Eye (tissue), 1 donor: Measurements from ENCODE around the gene NHLRC2.

ENCODE experiments used
- DNase-seq: peaks from one replicate; pipeline ENCODE4 v3.0.0-alpha.2; 2015

NHLRC2 gene

DNA sequence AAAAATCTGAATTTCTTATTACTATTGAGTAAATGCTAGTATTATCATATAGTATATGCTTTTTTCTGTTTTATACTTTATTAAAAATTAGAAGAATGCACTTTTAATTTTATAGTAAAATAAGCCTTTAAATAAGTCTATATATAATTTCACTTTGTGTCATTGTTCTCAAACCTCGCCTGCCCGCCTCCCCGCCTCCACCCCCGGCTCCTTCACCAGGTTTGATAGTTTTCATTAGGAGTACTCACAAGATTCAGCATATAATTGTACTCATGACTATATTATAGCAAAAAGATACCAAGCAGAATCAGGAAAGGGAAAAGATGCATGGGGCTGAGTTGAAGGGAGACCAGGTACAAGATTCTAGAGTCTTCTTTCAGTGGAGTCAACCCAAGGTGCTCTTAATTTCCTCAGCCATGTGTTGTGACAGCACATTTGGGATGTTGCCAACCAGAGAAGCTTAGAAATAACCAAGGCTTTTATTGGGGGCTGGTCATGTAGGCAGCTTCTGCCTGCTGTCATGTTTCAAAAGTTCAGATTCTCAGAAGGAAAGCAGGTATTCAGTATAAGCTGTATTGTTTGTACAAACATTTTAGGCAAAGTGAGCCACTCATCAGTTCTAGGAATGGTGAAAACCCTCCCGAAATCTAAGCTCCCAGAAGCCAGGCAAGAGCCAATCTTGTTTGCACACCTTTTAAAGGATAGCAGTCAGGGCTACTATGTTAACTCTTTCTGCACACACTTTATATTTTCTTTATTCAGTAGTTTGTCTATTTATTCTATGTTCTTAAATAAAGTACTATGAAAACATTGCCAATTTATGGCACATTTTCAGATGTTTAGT is 12.3 kb downstream of the NHLRC2 start:
- no peak for DNase-seq

DNA sequence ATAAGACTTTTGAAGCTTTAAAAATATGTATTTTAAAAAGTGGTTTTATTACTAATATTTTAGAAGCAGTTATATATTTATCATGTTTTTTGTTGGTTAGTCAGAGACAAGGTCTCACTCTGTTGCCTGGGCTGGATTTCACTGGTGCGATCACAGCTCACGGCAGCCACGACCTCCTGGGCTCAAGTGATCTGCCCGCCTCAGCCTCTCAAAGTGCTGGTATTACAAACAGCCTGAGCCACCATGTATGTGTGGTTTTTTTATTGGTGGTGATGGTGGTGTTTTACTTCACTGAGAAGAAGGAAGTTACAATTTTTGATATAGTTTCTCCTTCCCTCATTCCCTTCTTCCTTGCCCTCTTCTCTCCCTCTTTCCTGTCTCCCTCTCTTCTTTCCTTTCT is 13.4 kb downstream of the NHLRC2 start:
- no peak for DNase-seq

DNA sequence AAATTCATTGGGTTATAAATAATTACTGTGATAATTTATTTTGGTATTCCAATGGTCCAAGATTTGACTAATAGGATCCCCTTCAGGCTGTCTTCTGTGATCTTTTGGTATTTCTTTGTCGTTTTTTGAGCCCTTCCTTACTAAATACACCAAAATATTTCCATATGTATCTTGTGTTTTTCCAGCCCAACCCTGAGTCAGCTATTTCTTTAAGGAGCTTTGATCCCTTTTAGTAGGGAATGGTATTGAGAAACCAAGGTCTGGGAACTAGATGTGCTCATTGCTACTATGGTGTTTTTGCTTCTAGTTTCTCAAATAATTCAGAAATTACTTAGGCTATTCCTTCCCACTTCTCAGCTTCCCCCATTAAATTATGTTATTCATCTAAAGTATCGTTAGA is 15.3 kb downstream of the NHLRC2 start:
- no peak for DNase-seq

DNA sequence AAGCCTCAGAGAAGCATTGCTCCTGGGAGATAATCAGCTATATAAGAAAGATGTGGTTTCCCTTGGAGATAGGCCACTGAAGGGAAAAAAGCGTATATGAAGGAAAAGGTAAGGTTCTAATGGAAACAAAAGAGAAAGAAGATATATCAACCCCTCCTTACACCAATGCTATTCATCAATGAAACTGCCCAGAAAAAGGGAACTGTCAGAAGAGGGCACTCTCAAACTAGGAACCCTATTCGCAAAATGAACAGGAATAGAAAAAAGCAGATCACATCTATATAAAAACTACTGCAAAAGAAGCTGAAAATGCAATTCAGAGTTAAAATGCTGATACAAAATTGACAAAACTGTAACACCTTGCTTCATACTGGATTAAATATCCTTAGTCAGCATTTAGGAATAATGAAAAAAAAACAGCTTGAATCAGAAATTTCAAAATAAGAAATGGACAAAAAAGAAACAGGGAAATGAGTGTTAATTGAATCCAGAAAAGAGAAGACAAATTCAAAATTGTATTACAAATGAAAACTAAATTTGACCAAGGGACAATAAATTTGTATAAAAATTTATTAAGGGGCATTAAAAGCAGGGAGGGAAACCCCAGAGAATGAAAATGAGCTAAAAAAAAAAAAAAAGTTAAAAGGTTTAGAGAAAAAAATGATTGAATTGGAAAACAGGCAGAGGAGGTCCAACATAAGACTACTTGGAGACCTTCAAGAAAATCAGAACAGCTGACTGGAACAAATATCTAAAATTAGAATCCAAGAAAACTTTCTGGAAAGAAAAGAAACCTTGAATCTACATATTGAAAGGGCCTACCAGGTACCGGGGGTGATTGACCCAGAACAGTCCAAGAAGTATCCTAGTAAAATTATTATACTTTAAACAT is 17.9 kb downstream of the NHLRC2 start:
- DNase-seq = no peak

DNA sequence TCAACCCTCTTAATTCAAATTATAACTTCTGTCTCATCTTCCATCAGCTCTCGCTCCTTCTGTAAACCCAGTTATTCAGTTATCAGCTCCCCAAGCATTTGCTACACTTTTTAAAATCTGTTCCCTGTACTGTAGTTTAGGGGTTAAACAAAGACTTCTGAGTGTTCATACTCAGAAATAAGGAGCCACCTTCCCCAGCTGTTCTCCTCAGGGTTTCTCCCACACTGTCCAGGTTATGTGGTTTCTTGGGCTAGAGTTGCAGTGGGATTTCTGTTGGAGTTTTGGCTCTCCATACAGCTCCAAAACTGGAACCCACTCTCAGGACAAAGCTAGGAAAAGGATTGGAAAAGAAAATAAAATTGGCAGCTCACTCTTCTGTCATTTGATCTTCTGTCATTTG is 20.8 kb downstream of the NHLRC2 start:
- no peak for DNase-seq

DNA sequence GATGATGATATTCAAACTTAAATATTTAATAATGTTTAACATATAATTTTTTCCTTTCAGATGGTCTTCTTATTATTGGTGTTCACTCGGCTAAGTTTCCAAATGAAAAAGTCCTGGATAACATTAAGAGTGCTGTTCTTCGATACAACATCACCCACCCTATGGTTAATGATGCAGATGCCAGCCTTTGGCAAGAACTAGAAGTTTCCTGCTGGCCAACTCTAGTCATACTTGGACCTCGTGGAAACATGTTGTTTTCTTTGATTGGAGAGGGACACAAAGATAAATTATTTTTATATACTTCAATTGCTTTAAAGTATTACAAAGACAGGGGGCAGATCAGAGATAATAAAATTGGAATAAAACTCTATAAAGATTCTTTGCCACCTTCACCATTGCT is 22.0 kb downstream of the NHLRC2 start:
- no peak for DNase-seq

DNA sequence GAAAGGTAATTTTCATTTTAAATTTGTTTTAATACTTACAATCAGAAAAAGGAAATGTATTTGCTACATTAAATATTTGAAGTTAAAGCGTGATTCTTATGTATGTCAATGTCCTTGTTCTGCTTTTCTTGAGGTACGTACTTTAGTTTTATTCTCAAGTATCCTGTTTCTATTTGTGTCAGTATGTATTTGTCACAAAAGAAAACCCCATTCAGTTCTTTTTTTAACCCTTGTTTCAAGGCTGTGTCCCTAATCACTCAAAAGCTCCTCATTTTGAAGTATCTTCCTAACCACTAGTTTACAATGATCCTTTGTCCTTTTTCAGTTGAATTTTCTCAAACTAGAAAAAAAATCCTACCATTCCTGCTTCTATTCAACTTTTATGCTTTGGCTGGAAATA is 25.2 kb downstream of the NHLRC2 start:
- DNase-seq = no peak

DNA sequence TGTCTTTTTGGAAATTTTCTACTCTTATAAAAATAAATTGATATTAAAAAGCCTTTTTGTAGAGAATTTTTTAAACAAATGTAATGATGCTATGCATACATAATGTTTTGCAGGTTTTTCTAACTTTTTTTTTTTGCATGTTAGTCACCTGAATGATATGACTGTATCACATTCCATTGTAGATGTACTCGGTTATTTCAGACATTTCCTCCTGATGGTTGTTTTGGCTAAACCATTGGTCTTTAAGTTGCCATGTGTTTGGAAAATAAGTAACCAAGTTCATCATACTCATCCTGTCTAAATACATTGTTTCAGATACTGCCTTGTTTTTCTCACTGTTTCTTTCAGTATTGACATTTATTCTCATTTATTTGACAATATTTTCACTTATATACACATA is 25.8 kb downstream of the NHLRC2 start:
- no peak for DNase-seq

DNA sequence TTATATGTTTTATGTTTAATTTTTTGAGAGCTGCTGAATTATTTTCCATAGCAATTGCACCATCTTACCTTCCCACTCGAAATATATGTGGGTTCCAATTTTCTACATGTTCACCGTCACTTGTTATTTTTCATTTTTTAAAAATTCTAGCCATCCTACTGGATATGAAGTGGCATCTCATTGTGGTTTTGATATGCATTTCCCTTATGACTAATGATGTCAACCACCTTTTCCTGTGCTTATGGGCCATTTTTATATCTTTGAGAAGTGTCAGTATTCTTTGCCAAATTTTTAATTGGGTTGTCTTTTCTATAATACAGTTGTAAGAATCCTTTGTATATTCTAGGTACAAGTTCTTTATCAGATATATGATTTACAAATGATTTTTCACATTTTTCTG is 27.8 kb downstream of the NHLRC2 start:
- no peak for DNase-seq

DNA sequence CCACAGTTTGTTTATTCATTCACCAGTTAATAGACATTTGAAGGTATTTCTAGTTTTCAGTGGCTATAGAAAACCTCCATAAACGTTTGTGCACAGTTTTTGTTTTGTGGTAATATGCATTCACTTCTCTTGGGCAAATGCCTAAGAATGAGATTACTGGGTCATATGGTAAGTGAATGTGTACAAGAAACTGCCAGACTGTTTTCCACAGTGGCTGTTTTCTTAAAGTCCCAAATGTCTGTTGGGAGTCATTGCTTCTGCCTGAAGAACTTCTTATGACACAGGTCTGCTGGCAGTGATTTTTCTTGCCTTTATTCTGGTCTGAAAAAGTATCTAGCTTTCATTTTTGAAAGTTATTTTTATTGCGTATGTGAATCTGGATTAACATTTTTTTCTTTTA is 35.5 kb downstream of the NHLRC2 start:
- DNase-seq = no peak

DNA sequence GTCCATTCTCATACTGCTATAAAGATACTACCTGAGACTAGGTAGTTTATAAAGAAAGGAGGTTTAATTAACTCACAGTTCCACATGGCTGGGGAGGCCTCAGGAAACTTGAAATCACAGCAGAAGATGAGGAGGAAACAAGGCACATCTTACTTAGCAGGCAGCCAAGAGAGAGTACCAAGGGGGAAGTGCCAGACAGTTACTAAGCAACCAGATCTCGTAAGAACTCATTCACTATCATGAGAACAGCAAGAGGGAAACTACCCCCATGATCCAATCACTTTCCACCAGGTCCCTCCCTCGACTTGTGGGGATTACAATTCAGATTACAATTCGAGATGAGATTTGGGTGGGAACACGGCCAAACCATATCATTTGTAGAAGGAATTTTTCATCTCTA is 36.3 kb downstream of the NHLRC2 start:
- DNase-seq = no peak

DNA sequence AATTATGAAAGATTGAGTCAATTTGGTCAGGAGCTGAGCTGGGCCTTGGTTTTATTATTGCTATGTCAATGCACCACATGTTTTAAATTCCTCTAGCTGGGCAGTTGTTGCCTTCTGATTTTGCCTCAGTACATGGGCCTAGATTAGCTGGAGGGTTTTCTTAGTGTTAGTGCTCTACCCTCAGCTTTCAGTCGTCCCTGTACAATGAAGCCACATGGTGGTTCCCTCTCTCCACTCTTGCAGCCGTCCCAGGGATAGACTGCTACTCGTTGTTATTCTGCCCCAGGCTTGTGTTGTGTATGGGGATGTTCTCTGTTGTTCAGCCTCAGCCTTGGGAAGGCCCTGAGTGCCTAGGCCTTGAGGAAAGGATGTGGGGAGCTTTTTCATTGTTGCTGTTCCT is 37.0 kb downstream of the NHLRC2 start:
- no peak for DNase-seq

DNA sequence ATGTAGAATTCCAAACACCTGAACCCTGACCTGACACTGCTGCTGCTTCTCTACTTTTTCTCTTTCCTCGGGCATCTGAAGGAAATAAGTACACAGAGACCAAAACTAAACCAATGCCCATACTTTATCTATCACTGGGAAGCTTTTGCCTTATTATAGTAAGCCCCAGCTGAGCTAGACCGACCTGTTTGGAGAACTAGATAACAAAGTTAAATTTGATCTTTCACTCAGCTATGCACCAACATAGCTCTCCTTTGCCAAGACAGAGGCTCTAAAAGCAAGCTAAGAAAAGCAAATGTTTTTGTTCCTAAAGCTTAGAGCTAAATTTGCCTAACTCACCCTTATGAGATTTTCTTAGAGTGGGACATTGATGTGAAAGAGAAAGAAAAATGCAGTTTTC is 39.1 kb downstream of the NHLRC2 start:
- DNase-seq = no peak

DNA sequence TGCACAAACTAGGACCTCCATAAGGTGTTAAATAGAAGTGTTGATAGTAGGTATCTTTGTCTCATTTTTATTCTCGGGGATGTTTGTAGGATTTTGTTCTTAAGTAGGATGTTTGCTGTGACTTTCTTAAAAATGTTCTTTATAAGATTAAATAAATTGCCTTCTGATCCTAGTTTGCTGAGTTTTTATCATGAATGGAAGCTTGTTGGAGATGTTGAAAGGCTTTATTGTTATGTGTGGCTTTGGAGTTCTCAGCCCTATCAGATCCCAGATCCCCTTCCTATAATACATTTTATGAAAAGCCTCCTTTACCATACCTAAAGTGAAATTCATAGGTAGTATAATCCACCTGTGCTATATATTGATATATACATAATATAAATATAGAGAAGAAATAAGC is 40.1 kb downstream of the NHLRC2 start:
- no peak for DNase-seq

DNA sequence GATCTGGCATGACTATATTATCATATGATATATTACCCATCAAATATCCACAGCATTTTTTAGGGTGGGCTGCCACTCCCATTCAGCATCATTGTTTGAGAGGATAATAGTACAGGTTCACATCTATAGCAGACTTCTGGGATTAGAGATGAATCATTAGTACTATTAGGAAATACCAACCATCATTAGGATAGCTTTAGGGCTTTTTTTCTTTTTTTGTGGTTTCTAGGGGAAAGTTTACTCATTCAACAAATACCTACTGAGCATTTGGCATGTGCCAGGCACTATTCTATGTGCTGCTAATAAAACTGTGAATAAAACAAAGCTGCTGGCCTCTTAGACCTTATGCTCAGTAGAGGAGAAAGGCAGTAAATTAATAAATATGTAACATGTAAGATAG is 40.6 kb downstream of the NHLRC2 start:
- DNase-seq = no peak

DNA sequence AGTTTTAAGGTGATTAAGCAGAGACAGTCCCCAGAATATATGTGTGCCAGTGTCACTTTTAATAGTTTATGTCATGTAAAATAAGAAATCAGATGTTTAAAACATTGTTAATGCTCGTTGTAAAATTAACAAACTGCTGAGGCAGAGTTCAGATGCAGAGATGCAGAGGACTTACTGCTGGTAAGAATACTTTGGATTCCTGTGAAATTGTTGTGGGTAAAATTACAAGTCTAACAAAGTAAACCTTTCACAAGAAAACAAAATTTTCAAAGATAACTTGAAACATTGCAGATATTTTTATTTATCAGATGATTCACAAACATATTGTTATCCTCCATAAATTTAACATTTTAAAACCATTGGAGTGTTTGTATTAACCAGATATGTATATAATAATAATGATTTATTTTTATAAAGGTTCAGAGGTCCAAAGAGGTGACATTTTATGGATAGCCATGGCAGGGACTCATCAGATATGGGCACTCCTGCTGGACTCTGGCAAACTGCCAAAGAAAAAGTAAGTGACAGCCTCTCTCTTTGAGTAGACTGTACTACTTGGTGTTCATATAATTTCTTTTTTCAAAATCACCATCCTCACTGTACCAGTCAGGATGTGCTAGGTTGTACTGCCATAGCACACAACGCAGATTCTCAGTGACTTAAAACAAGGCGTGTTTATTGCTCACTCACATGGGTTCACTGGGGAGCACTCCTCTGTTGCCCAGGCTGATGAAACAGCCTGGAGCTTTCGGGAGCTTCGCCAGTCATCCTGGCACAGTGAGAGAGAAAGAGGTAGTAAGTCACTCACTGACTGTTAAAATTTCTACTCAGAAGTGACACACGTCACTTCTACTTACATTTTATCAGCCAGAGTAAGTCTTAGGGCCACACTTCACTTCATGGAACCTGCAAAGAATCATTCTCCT is 43.5 kb downstream of the NHLRC2 start:
- no peak for DNase-seq

DNA sequence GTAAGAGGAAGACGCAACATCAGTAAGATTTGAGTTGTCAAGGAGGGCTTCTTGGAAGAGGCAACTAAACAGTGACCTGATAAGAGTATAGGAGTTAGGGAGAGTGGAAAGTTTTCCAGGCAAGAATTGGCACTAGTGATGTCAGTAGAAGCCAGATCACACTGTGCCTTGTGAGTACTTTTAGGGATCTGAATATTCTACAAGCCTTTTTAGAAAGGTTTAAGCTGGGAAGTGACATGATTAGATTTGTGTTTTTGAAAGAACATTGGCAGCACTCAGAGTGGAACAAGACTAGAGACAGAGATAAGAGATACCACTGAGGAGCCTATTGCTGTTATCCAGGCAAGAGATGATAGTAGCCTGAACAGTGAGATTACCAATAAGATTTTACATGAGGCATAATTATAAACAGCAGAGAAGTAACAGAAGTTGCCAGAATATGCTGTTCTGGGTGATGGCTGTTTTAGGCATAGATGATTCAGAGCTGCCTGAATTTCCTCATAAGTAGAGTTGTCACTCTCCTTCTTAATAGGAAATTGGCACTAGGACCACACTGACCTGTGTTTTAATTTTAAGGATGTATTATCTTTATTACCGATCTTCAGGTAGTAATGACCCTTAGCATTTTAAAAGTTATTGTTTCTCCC is 45.6 kb downstream of the NHLRC2 start:
- no peak for DNase-seq

DNA sequence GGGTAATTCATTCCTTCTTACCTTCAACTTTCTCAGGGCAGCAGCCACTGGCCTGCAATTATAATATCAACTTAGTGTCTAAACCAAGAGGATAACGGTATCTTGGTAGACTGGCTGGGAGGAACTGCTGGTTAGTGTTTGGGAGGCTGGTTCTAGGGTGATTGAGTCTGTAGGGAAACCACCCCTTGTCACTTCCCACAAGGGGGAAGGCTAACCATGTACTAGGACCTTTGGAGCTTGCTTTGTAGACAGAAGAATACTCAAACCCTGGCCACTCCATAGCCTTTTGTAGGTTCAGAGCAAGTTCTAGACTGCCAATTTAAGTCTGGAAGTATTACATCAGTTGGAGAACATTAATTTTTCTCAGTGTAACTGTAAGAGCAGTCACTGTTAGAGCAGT is 51.3 kb downstream of the NHLRC2 start:
- DNase-seq = no peak

DNA sequence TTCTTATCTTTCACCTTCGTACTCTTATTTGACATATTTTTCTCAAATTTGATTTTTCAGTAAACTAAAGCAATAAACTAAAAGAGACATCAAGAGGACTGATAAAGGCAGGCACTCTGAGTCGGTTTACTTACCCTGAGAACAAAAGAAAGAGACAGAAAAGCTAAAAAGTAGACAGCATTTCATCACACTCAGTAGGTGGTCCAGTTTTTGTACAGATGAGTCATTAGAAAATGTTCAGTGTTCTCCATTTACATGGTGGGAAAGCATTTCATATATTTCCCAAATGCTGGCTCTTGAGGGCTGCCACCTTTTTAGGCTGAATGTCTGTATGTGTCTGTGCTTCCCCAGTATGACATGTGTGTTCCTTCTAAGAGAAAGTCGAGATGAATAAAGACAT is 52.7 kb downstream of the NHLRC2 start:
- DNase-seq = no peak

DNA sequence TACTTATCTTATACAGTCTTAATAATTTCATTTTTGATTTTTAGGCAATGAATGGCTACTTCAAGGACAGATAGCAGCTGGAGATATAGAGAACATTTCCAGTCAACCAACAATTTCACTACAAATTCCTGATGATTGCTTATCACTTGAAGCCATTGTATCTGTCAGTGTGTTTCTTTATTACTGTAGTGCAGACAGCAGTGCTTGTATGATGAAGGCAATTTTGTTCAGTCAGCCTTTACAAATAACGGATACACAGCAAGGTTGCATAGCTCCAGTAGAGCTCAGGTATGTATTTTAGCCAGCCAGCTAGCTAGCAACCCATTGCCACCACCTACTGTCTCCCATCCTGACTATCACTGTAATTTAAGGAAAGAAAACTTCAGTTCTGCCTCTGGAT is 53.8 kb downstream of the NHLRC2 start:
- DNase-seq = no peak

DNA sequence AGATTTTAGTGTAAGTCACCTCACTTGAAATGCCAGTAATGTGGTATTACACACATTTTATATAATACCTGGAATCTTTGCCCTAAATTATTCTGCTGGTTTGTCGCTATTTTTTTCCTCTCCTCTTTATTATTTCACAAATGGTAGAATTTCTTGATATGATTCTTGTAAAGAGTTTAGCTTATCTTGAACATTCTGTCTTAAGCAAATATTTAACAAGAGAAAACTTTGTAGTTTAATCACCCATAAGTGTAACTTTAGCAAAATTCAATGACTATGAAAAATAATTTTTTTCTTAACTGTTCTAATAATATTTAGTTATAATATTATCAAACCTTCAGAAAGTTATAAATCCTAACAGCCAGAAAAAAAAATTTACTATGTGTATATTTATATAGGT is 56.7 kb downstream of the NHLRC2 start:
- DNase-seq = no peak

DNA sequence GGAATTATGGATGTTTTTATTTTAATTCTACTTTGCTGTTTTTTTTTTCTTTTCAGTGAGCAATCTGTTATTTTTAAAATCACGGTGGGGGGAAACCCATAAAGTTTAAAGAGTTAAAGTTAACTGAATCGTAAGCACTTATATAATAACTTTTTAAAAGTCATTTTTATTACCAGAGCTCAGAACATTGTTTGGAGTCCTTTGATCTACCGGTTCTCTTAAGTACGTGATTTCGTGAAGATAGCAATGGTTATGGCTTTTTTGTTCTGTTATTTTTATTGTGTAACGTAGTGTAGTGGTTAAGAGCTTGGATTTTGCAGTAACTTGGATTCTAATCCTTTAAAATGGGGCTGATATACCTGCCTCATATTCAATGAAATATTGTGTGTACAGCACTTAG is 57.4 kb downstream of the NHLRC2 start:
- DNase-seq = no peak

DNA sequence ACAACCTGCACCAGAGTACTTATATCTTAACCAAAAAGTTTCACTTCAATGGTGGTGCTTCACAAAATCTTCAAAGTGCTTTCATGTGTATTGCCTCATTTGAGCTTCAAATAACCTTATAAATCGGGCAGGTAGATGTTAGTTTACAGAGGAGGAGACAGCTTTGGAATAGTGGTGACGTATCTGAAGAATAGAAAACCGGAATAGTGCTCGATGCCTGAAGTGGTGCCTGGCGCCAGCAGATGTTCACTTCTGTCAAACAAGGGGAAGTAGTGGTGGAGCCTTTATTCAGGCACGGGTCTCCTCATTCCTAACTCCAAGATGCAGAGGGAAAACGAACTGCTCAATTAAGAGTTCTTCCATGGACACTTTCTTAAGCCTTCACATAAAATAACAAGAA is 58.1 kb downstream of the NHLRC2 start:
- no peak for DNase-seq
